Measurements from ENCODE around the gene USP21. TPM values are rescaled to one million over a fixed set of nuclear protein-coding genes. Genes with fewer than 3 reads are reported as not detected.

The USP21 gene
- total RNA-seq, 4 donors from 2014 or later, result 18.7 to 37.0 (median 28.8) TPM

DNA sequence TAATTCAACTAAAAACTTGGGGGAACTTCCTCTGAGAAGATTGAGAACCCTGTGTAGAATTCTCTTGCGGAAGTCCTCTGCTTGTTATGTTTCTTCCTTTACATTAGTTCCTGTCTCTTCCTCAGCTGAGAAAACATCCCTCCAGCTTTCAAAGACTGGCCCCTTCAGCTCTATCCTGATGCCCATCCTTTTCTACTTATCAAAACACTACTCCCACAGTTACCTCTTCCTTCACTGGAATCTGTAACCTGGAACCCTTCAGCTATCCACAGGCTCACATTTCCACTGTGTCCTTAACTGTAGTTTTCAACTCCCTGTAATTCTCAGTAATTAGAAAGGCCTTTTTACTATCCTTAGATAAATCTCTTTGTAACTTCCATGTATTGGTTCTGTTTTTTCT is 20.9 kb upstream of the USP21 start:
- 92% methylated on average over 1 of the region's 1 CpG for WGBS
- H3K9me3 ChIP-seq, result no peaks in the 10 kb centered on the region
- H3K36me3 ChIP-seq, result no peaks in the 10 kb centered on the region
- DNase-seq (ENCODE audit: low spot score in 2 of 2), result no peak
- H3K4me3 ChIP-seq, result no peak overlapping the region
- TF ChIP-seq POLR2AphosphoS5 (IDR thresholded peaks at IDR 0.05) (no peak), POLR2A (IDR thresholded peaks at IDR 0.05) (no peak), EP300 (IDR thresholded peaks at IDR 0.05) (no peak)
- TF ChIP-seq, protein P1, sequence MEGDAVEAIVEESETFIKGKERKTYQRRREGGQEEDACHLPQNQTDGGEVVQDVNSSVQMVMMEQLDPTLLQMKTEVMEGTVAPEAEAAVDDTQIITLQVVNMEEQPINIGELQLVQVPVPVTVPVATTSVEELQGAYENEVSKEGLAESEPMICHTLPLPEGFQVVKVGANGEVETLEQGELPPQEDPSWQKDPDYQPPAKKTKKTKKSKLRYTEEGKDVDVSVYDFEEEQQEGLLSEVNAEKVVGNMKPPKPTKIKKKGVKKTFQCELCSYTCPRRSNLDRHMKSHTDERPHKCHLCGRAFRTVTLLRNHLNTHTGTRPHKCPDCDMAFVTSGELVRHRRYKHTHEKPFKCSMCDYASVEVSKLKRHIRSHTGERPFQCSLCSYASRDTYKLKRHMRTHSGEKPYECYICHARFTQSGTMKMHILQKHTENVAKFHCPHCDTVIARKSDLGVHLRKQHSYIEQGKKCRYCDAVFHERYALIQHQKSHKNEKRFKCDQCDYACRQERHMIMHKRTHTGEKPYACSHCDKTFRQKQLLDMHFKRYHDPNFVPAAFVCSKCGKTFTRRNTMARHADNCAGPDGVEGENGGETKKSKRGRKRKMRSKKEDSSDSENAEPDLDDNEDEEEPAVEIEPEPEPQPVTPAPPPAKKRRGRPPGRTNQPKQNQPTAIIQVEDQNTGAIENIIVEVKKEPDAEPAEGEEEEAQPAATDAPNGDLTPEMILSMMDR (IDR thresholded peaks at IDR 0.05), result no peak
- no peaks in the 10 kb centered on the region for H3K27me3 ChIP-seq
- peaks cover 8% of the 10 kb centered on the region for H3K4me1 ChIP-seq
- no peak overlapping the region for H3K27ac ChIP-seq

DNA sequence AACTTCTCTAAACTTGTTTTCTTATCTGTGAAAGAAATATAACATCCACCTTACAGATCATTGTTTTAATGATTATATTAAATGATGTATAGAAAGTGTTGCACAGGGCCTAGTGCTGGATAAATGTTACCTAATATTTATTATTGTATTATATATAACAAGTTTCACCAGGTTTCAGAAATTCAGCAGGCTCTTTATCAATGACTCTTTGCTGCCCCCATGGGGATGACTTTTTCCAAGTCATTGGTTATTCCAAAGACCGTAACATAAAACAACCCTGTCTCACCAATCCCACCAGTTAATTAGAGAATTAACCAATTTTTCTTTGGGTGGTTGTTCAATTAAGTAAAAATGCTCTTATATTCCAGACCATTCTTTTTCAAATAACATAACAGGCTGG is 19.5 kb upstream of the USP21 start:
- H3K9me3 ChIP-seq, result no peaks in the 10 kb centered on the region
- TF ChIP-seq, protein P1 (IDR thresholded peaks at IDR 0.05), result peak; percentile 29 to 31
- TF ChIP-seq POLR2AphosphoS5 (IDR thresholded peaks at IDR 0.05), result no peak
- H3K27me3 ChIP-seq, result no peaks in the 10 kb centered on the region
- no peaks in the 10 kb centered on the region for H3K36me3 ChIP-seq
- no peak overlapping the region for H3K4me3 ChIP-seq
- WGBS, result 25% methylated on average over 1 of the region's 1 CpG
- DNase-seq (ENCODE audit: low spot score in 2 of 2), result no peak
- H3K27ac ChIP-seq, result no peak overlapping the region
- no peaks in the 10 kb centered on the region for H3K4me1 ChIP-seq

DNA sequence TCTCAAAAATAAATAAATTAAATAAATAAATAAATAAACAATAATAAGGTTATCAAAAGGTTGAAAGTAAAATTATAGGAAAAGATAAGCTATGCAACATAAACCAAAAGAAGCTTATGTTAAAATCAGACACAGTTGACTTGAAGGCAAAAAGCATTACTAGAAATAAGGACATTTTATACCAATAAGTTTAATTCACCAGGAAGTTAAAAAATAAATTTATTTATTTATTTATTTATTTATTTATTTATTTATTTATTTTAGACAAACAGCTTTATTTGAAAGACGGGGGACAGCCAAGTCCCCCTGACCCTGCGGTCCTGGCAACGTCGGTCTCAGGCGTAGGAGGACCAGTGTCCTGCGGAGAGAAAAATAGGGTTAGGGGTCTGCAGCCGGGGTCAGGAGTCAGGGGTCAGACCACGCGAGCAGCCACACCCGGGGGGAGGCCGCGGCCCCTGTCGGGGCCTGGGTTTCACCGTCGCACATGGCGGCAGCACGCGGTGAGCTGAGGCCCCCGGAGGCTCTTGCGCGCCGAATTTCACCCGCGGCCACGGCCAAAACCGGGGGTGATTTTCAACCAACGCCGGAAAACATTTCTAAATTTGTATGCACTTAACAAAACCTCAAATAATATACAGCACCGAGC is 18.4 kb upstream of the USP21 start:
- Histone ChIP-seq H3K9me3 (no peaks in the 10 kb centered on the region), H3K27me3 (no peaks in the 10 kb centered on the region), H3K4me1 (no peaks in the 10 kb centered on the region), H3K27ac (no peak overlapping the region), H3K4me3 (no peak overlapping the region), H3K36me3 (no peaks in the 10 kb centered on the region)
- TF ChIP-seq EP300 (IDR thresholded peaks at IDR 0.05), result no peak
- no peak for TF ChIP-seq POLR2A (IDR thresholded peaks at IDR 0.05)
- no peak for TF ChIP-seq POLR2AphosphoS5 (IDR thresholded peaks at IDR 0.05)
- TF ChIP-seq, protein P1 (IDR thresholded peaks at IDR 0.05), result no peak
- WGBS, result 96% methylated on average over 29 of the region's 29 CpGs
- no peak for DNase-seq (ENCODE audit: low spot score in 2 of 2)

DNA sequence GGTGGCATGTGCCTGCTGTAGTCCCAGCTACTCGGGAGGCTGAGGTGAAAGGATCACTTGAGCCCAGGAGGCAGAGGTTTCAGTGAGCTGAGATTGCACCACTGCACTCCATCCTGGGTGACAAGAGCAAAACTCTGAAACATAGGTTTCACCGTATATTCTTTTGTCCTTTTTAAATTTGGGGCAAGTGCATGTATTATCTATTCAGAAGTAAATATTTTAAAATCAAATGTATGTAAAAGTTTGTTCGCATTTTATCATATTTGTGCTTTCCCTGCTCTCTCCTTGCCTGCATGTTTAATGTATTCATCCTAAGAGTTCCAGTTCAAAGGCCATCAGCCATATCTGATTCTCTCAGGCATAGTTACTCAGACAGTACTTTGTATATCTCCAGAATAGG is 13.5 kb upstream of the USP21 start:
- Histone ChIP-seq H3K9me3 (no peaks in the 10 kb centered on the region), H3K36me3 (no peaks in the 10 kb centered on the region), H3K27me3 (no peaks in the 10 kb centered on the region), H3K4me3 (no peak overlapping the region), H3K4me1 (no peaks in the 10 kb centered on the region), H3K27ac (no peak overlapping the region)
- DNase-seq (ENCODE audit: low spot score in 2 of 2), result no peak
- TF ChIP-seq, protein P1 (IDR thresholded peaks at IDR 0.05), result no peak
- TF ChIP-seq POLR2A (IDR thresholded peaks at IDR 0.05), result no peak
- no peak for TF ChIP-seq EP300 (IDR thresholded peaks at IDR 0.05)
- TF ChIP-seq POLR2AphosphoS5 (IDR thresholded peaks at IDR 0.05), result no peak
- WGBS, result 83% methylated on average over 3 of the region's 3 CpGs

DNA sequence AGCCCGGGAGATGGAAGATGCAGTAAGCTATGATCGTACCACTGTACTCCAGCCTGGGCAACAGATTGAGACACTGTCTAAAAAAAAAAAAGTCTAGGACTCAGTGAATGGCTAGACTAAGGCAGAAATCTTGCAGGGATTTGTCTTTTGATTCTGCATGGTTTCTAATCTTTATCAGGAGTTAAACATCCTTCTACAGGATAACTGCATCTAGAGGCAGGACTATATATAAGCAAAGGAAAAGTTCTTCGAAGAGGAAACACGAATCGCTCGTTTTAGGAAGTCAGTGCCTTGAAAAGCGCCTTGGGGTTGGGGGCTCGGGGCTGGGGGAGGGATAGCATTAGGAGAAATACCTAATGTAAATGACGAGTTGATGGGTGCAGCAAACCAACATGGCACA is 6.1 kb upstream of the USP21 start:
- Histone ChIP-seq H3K27ac (peak overlapping the region; percentile 97), H3K27me3 (no peaks in the 10 kb centered on the region), H3K4me1 (peaks cover 18% of the 10 kb centered on the region), H3K4me3 (peak overlapping the region; percentile 67), H3K9me3 (no peaks in the 10 kb centered on the region), H3K36me3 (no peaks in the 10 kb centered on the region)
- TF ChIP-seq EP300 (IDR thresholded peaks at IDR 0.05) (no peak), POLR2A (IDR thresholded peaks at IDR 0.05) (no peak)
- TF ChIP-seq, protein P1 (IDR thresholded peaks at IDR 0.05), result no peak
- peak; percentile 10 to 24 for DNase-seq (ENCODE audit: low spot score in 2 of 2)
- WGBS, result 19% methylated on average over 9 of the region's 9 CpGs
